ENCODE results near the gene WDR38. TPM values are rescaled to one million over a fixed set of nuclear protein-coding genes. Genes with fewer than 3 reads are reported as not detected.

WDR38 gene
- total and polyA plus RNA-seq, 4 donors = not detected

GRCh38 chr9:124871156-124871561, 17.9 kb downstream of the WDR38 start:
- H3K9ac ChIP-seq (ENCODE audit: low read depth in 1 of 2, low read length in 2 of 2) = peak overlapping the region in 1 of 2 donors; percentile 4
- no peak for DNase-seq (ENCODE audit: low spot score)
- H3K36me3 ChIP-seq (ENCODE audit: control insufficient read depth in 4 of 4, insufficient read depth in 3 of 4, low read depth in 1 of 4, low read length in 3 of 4) = peaks cover 7 to 21% (median 8%) of the 10 kb centered on the region in 4 donors
- WGBS = 81% methylated on average over 11 of the region's 11 CpGs
- peak overlapping the region in 1 of 2 donors; percentile 89 for H3K27ac ChIP-seq (ENCODE audit: low read depth in 1 of 2, low read length in 2 of 2)
- peaks cover 4 to 36% (median 22%) of the 10 kb centered on the region in 4 donors for H3K4me1 ChIP-seq (ENCODE audit: control insufficient read depth in 4 of 4, insufficient read depth in 4 of 4, low read length in 3 of 4)
- H3K4me3 ChIP-seq (ENCODE audit: low read depth in 1 of 3, low read length in 3 of 3) = no peak overlapping the region
- no peaks in the 10 kb centered on the region for H3K9me3 ChIP-seq (ENCODE audit: control insufficient read depth in 4 of 4, low read length in 3 of 4)
- H3K27me3 ChIP-seq (ENCODE audit: control insufficient read depth in 4 of 4, insufficient read depth in 4 of 4, low read length in 3 of 4) = no peaks in the 10 kb centered on the region
- no peak for TF ChIP-seq HNF4A (conservative IDR thresholded peaks at IDR 0.05)

- Histone ChIP-seq H3K36me3 (ENCODE audit: control insufficient read depth in 4 of 4, insufficient read depth in 3 of 4, low read depth in 1 of 4, low read length in 3 of 4) (peaks cover 14 to 45% (median 18%) of the 10 kb centered on the region in 4 donors), H3K27ac (ENCODE audit: low read depth in 1 of 2, low read length in 2 of 2) (no peak overlapping the region), H3K9ac (ENCODE audit: low read depth in 1 of 2, low read length in 2 of 2) (no peak overlapping the region), H3K4me3 (ENCODE audit: low read depth in 1 of 3, low read length in 3 of 3) (no peak overlapping the region), H3K27me3 (ENCODE audit: control insufficient read depth in 4 of 4, insufficient read depth in 4 of 4, low read length in 3 of 4) (no peaks in the 10 kb centered on the region), H3K9me3 (ENCODE audit: control insufficient read depth in 4 of 4, low read length in 3 of 4) (no peaks in the 10 kb centered on the region), H3K4me1 (ENCODE audit: control insufficient read depth in 4 of 4, insufficient read depth in 4 of 4, low read length in 3 of 4) (peaks cover 4 to 27% (median 18%) of the 10 kb centered on the region in 4 donors)
- 93% methylated on average over 14 of the region's 14 CpGs for WGBS
- no peak for TF ChIP-seq FOXA2 (IDR thresholded peaks at IDR 0.05)
- TF ChIP-seq EGR1 (IDR thresholded peaks at IDR 0.05; ENCODE audit: low read depth in 2 of 2) = no peak
- TF ChIP-seq TAF1 (conservative IDR thresholded peaks at IDR 0.05) = no peak
- no peak for TF ChIP-seq YY1 (IDR thresholded peaks at IDR 0.05)
- no peak for TF ChIP-seq HNF4A (conservative IDR thresholded peaks at IDR 0.05)
- no peak for TF ChIP-seq CTCF (IDR thresholded peaks at IDR 0.05; ENCODE audit: low read depth, low read length, missing input control)
- TF ChIP-seq, protein P1, sequence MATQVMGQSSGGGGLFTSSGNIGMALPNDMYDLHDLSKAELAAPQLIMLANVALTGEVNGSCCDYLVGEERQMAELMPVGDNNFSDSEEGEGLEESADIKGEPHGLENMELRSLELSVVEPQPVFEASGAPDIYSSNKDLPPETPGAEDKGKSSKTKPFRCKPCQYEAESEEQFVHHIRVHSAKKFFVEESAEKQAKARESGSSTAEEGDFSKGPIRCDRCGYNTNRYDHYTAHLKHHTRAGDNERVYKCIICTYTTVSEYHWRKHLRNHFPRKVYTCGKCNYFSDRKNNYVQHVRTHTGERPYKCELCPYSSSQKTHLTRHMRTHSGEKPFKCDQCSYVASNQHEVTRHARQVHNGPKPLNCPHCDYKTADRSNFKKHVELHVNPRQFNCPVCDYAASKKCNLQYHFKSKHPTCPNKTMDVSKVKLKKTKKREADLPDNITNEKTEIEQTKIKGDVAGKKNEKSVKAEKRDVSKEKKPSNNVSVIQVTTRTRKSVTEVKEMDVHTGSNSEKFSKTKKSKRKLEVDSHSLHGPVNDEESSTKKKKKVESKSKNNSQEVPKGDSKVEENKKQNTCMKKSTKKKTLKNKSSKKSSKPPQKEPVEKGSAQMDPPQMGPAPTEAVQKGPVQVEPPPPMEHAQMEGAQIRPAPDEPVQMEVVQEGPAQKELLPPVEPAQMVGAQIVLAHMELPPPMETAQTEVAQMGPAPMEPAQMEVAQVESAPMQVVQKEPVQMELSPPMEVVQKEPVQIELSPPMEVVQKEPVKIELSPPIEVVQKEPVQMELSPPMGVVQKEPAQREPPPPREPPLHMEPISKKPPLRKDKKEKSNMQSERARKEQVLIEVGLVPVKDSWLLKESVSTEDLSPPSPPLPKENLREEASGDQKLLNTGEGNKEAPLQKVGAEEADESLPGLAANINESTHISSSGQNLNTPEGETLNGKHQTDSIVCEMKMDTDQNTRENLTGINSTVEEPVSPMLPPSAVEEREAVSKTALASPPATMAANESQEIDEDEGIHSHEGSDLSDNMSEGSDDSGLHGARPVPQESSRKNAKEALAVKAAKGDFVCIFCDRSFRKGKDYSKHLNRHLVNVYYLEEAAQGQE (IDR thresholded peaks at IDR 0.05) = no peak
- no peak for TF ChIP-seq FOXA1 (IDR thresholded peaks at IDR 0.05)
- TF ChIP-seq GABPA (IDR thresholded peaks at IDR 0.05 in 1 of 2, conservative IDR thresholded peaks at IDR 0.05 in 1 of 2) = no peak
- no peak for TF ChIP-seq HNF4G (IDR thresholded peaks at IDR 0.05)
- TF ChIP-seq MAX (IDR thresholded peaks at IDR 0.05) = no peak
- no peak for DNase-seq (ENCODE audit: low spot score)
Measured at GRCh38 chr9:124873664-124874063, 20.4 kb downstream of the WDR38 start.

GRCh38 chr9:124875501-124875900, 22.2 kb downstream of the WDR38 start:
- no peak overlapping the region for H3K9ac ChIP-seq (ENCODE audit: low read depth in 1 of 2, low read length in 2 of 2)
- no peaks in the 10 kb centered on the region for H3K9me3 ChIP-seq (ENCODE audit: control insufficient read depth in 4 of 4, low read length in 3 of 4)
- H3K4me1 ChIP-seq (ENCODE audit: control insufficient read depth in 4 of 4, insufficient read depth in 4 of 4, low read length in 3 of 4) = peaks cover 4 to 20% (median 12%) of the 10 kb centered on the region in 4 donors
- no peak overlapping the region for H3K27ac ChIP-seq (ENCODE audit: low read depth in 1 of 2, low read length in 2 of 2)
- 70% methylated on average over 6 of the region's 6 CpGs for WGBS
- no peak overlapping the region for H3K4me3 ChIP-seq (ENCODE audit: low read depth in 1 of 3, low read length in 3 of 3)
- TF ChIP-seq, protein P2, sequence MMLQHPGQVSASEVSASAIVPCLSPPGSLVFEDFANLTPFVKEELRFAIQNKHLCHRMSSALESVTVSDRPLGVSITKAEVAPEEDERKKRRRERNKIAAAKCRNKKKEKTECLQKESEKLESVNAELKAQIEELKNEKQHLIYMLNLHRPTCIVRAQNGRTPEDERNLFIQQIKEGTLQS (IDR thresholded peaks at IDR 0.05) = no peak
- TF ChIP-seq CTCF (IDR thresholded peaks at IDR 0.05; ENCODE audit: low read depth, low read length, missing input control) (no peak), MAX (IDR thresholded peaks at IDR 0.05) (no peak), GABPA (IDR thresholded peaks at IDR 0.05 in 1 of 2, conservative IDR thresholded peaks at IDR 0.05 in 1 of 2) (no peak)
- H3K27me3 ChIP-seq (ENCODE audit: control insufficient read depth in 4 of 4, insufficient read depth in 4 of 4, low read length in 3 of 4) = no peaks in the 10 kb centered on the region
- DNase-seq (ENCODE audit: low spot score) = no peak
- H3K36me3 ChIP-seq (ENCODE audit: control insufficient read depth in 4 of 4, insufficient read depth in 3 of 4, low read depth in 1 of 4, low read length in 3 of 4) = peaks cover 14 to 61% (median 30%) of the 10 kb centered on the region in 4 donors

Measured in liver (tissue), 9 donors.